OCI-LY3 (cell line): ENCODE data around the gene SUCLG2.

Experiments
- CTCF ChIP-seq: fragments of 200-600, 300-600 bp; sonication (generic); IDR thresholded peaks from 2 replicates; pipeline ENCODE4 v1.5.1; 2014; ENCODE audit warnings: antibody characterized with exemption, low read length, low read depth
- EZH2phosphoT487 ChIP-seq: fragments of 200-600 bp; shearing (Covaris generic); IDR thresholded peaks from 2 replicates; pipeline ENCODE4 v1.6.1; 2018; ENCODE audit warnings: antibody characterized with exemption, mixed run types, low read depth

- no peak for TF ChIP-seq EZH2phosphoT487
- no peak for TF ChIP-seq CTCF
Measured at GRCh38 chr3:67641451-67641850, 13.0 kb downstream of the SUCLG2 start.
